22Rv1 (cell line): ENCODE data around the gene CD200R1L.

Experiments
- ZFX ChIP-seq: fragments of 450-650 bp; IDR thresholded peaks from 2 replicates; pipeline ENCODE4 v1.6.1; 2017; ENCODE audit warnings: antibody characterized with exemption, borderline replicate concordance
- TF ChIP-seq, protein P1 (sequence below): fragments of 450-650 bp; IDR thresholded peaks from 2 replicates; pipeline ENCODE4 v1.5.1; 2017; ENCODE audit warnings: mild to moderate bottlenecking

- TF ChIP-seq, protein P1, sequence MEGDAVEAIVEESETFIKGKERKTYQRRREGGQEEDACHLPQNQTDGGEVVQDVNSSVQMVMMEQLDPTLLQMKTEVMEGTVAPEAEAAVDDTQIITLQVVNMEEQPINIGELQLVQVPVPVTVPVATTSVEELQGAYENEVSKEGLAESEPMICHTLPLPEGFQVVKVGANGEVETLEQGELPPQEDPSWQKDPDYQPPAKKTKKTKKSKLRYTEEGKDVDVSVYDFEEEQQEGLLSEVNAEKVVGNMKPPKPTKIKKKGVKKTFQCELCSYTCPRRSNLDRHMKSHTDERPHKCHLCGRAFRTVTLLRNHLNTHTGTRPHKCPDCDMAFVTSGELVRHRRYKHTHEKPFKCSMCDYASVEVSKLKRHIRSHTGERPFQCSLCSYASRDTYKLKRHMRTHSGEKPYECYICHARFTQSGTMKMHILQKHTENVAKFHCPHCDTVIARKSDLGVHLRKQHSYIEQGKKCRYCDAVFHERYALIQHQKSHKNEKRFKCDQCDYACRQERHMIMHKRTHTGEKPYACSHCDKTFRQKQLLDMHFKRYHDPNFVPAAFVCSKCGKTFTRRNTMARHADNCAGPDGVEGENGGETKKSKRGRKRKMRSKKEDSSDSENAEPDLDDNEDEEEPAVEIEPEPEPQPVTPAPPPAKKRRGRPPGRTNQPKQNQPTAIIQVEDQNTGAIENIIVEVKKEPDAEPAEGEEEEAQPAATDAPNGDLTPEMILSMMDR: no peak
- no peak for TF ChIP-seq ZFX
These were observed 56.9 kb downstream of the CD200R1L start for GRCh38 chr3:112789787-112790186.
